Measurements from ENCODE around the gene SPINT2. TPM values are rescaled to one million over a fixed set of nuclear protein-coding genes. Genes with fewer than 3 reads are reported as not detected.

SPINT2 gene
- total RNA-seq, 4 donors from 2014 or later = 401 to 505 (median 497) TPM

- no peak for DNase-seq (ENCODE audit: low spot score in 2 of 2)
- TF ChIP-seq CTCF (IDR thresholded peaks at IDR 0.05) (no peak), POLR2A (IDR thresholded peaks at IDR 0.05) (no peak)
- WGBS, 2 donors = 49 to 58% methylated on average over 26 of the region's 27 CpGs
- no peak overlapping the region for H3K4me3 ChIP-seq (ENCODE audit: low read depth, poor library complexity, severe bottlenecking)
- intact Hi-C loops (cut with DNase I; ENCODE audit: low total_unique reads) = no loop called here
These were observed 40.0 kb downstream of the SPINT2 start for GRCh38 chr19:38304352-38304865.

- TF ChIP-seq CTCF (IDR thresholded peaks at IDR 0.05) = no peak
- TF ChIP-seq POLR2A (IDR thresholded peaks at IDR 0.05) = no peak
- DNase-seq (ENCODE audit: low spot score in 2 of 2) = no peak
- 68 to 69% methylated on average over 27 to 29 of the region's 29 CpGs for WGBS, 2 donors
- H3K4me3 ChIP-seq (ENCODE audit: low read depth, poor library complexity, severe bottlenecking) = no peak overlapping the region
- intact Hi-C loops (cut with DNase I; ENCODE audit: low total_unique reads) = no loop called here
These were observed 40.6 kb downstream of the SPINT2 start for GRCh38 chr19:38304866-38305429.

GRCh38 chr19:38306236-38306635, 41.9 kb downstream of the SPINT2 start:
- WGBS, 2 donors = 83 to 87% methylated on average over 3 of the region's 3 CpGs
- DNase-seq (ENCODE audit: low spot score in 2 of 2) = no peak
- no peak for TF ChIP-seq POLR2A (IDR thresholded peaks at IDR 0.05)
- no peak for TF ChIP-seq CTCF (IDR thresholded peaks at IDR 0.05)
- no peak overlapping the region for H3K4me3 ChIP-seq (ENCODE audit: low read depth, poor library complexity, severe bottlenecking)
- intact Hi-C loops (cut with DNase I; ENCODE audit: low total_unique reads) = no loop called here

- WGBS, 2 donors = 95 to 100% methylated on average over 4 of the region's 4 CpGs
- DNase-seq (ENCODE audit: low spot score in 2 of 2) = no peak
- TF ChIP-seq POLR2A (IDR thresholded peaks at IDR 0.05) (no peak), CTCF (IDR thresholded peaks at IDR 0.05) (no peak)
- intact Hi-C loops (cut with DNase I; ENCODE audit: low total_unique reads) = no loop called here
- H3K4me3 ChIP-seq (ENCODE audit: low read depth, poor library complexity, severe bottlenecking) = no peak overlapping the region
These were observed 42.7 kb downstream of the SPINT2 start for GRCh38 chr19:38307076-38307475.

GRCh38 chr19:38307597-38307996, 43.2 kb downstream of the SPINT2 start:
- DNase-seq (ENCODE audit: low spot score in 2 of 2) = no peak
- TF ChIP-seq CTCF (IDR thresholded peaks at IDR 0.05) = no peak
- no peak for TF ChIP-seq POLR2A (IDR thresholded peaks at IDR 0.05)
- intact Hi-C loops (cut with DNase I; ENCODE audit: low total_unique reads) = no loop called here
- H3K4me3 ChIP-seq (ENCODE audit: low read depth, poor library complexity, severe bottlenecking) = no peak overlapping the region
- 86 to 97% methylated on average over 5 to 8 of the region's 8 CpGs for whole genome bisulfite sequencing, 2 donors
